NT2/D1 (cell line): ENCODE data around the gene OR5AN1.

Source experiments
- SUZ12 ChIP-seq: IDR thresholded peaks from 2 replicates; pipeline ENCODE4 v1.6.1; 2011; ENCODE audit not compliant: insufficient read length, insufficient read depth; ENCODE audit errors: extremely low read depth
- YY1 ChIP-seq: IDR thresholded peaks from 2 replicates; pipeline ENCODE4 v1.6.1; 2011; ENCODE audit not compliant: insufficient read length, insufficient read depth
- ZNF274 ChIP-seq: IDR thresholded peaks from 2 replicates; pipeline ENCODE4 v1.6.1; 2011; ENCODE audit warnings: mild to moderate bottlenecking, low read depth, low read length

DNA sequence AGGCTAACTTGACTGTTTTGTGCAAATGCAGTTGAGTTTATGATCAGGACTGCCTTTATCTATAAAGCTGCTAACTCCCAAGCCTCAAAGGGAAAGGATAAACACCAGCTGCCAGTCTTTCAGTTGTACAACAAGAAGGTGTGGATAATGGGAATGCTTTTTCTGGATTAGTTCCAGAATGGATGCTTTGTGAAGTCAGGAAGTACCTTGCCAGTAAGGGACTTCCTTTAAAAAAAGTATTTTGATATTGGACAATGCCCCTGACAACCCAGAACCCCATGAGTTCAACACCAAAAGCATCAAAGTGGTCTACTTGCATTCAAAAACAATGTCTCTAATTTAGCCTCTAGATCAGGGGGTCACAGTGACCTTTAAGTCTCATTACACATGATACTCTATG is 35.5 kb downstream of the OR5AN1 start:
- TF ChIP-seq YY1: no peak
- TF ChIP-seq SUZ12: no peak
- no peak for TF ChIP-seq ZNF274
